Measurements from ENCODE around the gene XXYLT1.
A peak's percentile ranks its signal among the peaks of the same experiment; 100 is the strongest.

The XXYLT1 gene

DNA sequence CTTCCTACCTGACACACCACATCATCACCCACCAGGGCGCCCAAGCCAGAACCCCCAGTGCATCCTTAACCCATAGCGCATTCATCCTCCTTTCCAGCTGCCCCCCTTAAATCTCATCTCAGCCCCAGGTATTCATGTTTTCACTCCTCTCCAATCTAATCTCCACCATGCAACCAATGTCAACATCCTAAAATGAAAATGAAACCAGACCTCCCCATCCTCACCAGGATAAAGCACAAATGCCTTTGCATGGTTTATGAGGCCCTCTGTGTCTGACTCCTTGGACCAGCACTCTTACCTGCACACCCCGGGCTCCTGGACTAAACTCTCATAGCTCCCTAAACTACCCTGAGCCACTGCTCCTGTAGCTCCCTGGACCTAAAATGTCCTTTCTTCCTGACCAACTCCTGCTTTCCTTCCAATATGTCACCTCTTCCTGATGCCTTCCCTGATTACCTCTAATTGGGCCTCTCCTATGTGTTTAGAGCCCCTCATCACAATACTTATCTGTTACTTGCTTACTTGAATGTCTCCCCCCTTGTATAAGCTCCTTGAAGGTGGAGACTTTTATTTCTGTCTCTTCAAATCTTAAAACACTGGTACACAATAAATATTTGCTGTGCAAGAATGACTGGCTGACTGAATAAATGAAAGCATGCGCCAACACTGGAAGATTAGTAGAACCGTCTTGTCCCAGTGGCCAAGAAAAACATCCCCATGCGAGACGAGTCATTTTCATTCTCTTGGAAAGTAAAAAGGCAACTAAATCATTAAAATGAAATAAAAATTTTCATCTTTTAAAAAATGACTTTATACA lies 142.5 kb downstream of the XXYLT1 start:
- peak overlapping the region; percentile 45 for H3K4me3 ChIP-seq (ENCODE audit: low read depth, low read length)
- TF ChIP-seq, protein P1, sequence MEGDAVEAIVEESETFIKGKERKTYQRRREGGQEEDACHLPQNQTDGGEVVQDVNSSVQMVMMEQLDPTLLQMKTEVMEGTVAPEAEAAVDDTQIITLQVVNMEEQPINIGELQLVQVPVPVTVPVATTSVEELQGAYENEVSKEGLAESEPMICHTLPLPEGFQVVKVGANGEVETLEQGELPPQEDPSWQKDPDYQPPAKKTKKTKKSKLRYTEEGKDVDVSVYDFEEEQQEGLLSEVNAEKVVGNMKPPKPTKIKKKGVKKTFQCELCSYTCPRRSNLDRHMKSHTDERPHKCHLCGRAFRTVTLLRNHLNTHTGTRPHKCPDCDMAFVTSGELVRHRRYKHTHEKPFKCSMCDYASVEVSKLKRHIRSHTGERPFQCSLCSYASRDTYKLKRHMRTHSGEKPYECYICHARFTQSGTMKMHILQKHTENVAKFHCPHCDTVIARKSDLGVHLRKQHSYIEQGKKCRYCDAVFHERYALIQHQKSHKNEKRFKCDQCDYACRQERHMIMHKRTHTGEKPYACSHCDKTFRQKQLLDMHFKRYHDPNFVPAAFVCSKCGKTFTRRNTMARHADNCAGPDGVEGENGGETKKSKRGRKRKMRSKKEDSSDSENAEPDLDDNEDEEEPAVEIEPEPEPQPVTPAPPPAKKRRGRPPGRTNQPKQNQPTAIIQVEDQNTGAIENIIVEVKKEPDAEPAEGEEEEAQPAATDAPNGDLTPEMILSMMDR (IDR thresholded peaks at IDR 0.05; ENCODE audit: low read depth, low read length, missing control alignments): no peak

DNA sequence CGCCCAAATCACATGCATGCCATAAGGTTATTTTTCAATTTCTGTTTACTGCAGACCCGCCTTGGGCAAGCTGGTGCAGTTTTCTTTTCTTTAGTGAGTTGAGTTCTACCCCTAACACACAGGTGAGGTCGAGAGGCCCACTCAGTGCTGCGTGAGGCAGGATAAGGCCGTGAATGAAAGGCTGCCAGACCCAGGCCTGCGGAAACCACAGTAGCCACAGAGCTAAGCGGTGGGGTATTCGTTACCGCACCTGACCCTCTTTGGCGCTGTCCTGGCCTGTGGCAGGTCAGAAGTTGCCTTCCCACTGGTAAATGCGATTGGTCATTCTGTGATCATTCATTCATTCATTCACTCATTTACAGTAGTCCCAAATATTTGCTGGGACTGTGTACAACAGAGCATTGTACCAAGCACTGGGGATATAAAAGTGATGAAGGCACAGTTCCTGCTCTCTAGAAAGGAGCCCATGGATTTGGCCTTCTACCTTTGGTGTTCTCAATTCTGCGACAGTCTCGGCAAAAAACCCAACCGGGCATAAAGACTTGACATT lies 144.8 kb downstream of the XXYLT1 start:
- TF ChIP-seq, protein P1 (IDR thresholded peaks at IDR 0.05; ENCODE audit: low read depth, low read length, missing control alignments): no peak
- DNase-seq (ENCODE audit: low read depth): no peak
- no peak overlapping the region for H3K4me3 ChIP-seq (ENCODE audit: low read depth, low read length)

More for the DNA sequence above, 142.5 kb downstream of the XXYLT1 start:
- no peak for DNase-seq (ENCODE audit: low read depth)

DNA sequence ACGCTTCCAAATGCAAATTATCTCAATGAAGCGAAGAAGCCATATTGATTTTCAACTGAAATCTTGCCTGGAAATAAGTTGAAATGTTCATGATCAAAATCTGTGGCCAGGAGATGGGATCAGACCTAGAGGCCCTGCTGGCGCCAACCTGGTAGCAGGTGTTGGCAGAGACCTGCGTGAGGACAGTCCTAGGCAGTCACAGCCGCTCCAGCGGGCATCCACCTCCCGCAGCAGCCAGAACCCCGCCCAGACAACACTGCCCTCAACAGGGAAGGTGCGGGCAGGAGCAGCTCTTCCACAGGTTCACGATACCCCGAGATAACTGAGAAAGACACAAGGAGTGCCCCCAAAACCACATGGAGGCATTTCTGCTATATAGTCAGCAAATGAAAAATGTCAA lies 145.3 kb downstream of the XXYLT1 start:
- TF ChIP-seq, protein P1 (IDR thresholded peaks at IDR 0.05; ENCODE audit: low read depth, low read length, missing control alignments): no peak
- DNase-seq (ENCODE audit: low read depth): no peak
- H3K4me3 ChIP-seq (ENCODE audit: low read depth, low read length): no peak overlapping the region

DNA sequence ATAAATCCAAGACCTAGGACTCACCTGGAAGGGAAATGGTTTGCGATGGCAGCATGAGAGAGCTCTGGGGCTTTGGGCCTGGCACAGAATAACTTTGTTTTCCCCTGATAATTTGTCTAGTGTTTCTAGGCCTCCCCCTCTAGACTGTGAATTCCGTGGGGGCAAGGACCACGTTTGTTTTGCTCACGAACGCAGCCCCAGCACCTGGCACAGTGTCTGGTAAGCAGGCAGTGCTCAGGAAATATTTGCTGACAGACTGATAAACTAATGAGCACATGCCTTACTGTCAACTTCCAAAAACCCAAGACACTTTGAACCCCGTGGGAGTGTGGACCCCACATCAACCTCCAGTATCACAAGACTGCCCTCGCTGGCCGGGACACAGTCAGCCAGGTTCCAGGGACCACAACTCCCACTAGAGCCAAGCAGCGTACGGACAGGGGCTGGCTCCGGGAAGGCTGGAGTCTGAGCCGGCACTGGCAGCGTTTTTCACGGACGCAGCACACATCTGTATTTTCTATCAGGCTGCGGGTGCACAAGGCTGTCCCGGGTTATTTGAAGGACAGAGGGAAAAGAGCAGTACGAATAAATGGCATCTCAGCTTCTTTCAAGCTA lies 146.5 kb downstream of the XXYLT1 start:
- no peak overlapping the region for H3K4me3 ChIP-seq (ENCODE audit: low read depth, low read length)
- TF ChIP-seq, protein P1 (IDR thresholded peaks at IDR 0.05; ENCODE audit: low read depth, low read length, missing control alignments): no peak
- no peak for DNase-seq (ENCODE audit: low read depth)

DNA sequence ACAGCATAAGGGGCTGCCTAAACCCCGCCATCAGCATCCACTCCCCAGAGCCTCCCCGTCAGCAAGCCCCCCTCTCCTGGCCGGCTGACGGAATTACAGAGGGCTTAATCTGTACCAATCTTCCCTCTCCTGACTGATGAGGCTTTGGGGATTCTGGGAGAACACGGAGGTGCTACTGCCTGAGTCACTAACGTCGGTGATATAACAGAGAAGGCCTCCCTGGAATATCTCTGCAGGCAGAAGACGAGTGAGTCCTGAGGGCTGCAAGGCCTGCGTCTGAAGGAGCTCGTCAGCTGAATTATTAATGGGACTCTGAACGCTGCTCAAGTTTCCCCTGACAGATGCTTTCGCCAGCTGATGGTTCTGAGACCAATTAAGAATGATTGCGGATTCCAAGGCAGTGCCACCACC lies 147.7 kb downstream of the XXYLT1 start:
- TF ChIP-seq, protein P1 (IDR thresholded peaks at IDR 0.05; ENCODE audit: low read depth, low read length, missing control alignments): no peak
- no peak overlapping the region for H3K4me3 ChIP-seq (ENCODE audit: low read depth, low read length)
- no peak for DNase-seq (ENCODE audit: low read depth)

DNA sequence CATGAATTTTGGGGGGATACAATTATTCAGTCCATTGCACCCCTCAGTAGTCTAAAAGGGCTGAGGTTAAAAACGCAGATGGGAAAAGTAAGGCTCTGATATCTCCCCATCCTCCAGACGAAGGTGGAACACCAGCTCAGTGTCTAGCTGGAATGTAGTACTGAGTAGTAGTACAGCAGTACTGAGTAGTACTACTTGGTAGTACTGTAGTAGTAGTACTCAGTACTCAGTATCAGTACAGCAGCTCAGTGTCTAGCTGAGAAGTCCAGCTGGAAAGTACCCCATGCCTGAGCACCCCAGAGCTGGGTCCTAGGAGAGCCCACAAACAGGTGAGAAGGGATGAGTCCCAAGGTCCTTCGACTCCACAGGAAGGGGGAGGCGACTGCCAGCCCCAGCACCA lies 148.7 kb downstream of the XXYLT1 start:
- H3K4me3 ChIP-seq (ENCODE audit: low read depth, low read length): no peak overlapping the region
- no peak for DNase-seq (ENCODE audit: low read depth)
- TF ChIP-seq, protein P1 (IDR thresholded peaks at IDR 0.05; ENCODE audit: low read depth, low read length, missing control alignments): no peak
